Measurements from ENCODE around the gene ZNF177.

Gene ZNF177

DNA sequence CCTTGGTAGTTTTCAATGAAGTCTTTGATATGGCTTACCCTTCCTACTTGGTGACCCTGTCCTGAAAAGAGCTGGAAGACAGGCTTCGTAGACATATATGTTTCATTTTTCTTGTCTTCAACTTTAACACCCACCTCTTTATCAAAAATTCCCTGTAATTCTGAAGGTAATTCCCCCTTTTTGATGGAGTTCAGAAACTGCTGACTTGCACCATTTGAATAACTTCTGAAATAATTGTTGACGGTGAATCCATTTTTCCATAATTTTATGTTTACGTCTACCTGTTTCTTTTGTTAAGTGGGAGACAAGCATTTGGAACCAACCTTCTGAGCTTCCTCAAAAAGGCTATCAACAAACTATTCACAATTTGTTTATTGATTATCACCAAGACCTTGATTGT is 14.6 kb upstream of the ZNF177 start:
- ATAC-seq (ENCODE audit: insufficient read depth, low read depth) (no peak), DNase-seq (no peak)
- Histone ChIP-seq H3K79me2 (ENCODE audit: insufficient read depth, low read length) (no peaks in the 10 kb centered on the region), H2AFZ (ENCODE audit: low read depth, low read length) (no peak overlapping the region), H3K4me1 (ENCODE audit: insufficient read depth, low read length) (no peaks in the 10 kb centered on the region), H3K27me3 (ENCODE audit: insufficient read depth, low read length, poor library complexity) (no peaks in the 10 kb centered on the region), H3K9me3 (ENCODE audit: insufficient read depth, low read length, severe bottlenecking) (peaks cover 34% of the 10 kb centered on the region), H3K4me3 (ENCODE audit: low read depth in 1 of 2, low read length in 2 of 2) (no peak overlapping the region), H3K36me3 (ENCODE audit: insufficient read depth, low read length) (peaks cover 36% of the 10 kb centered on the region), H4K20me1 (ENCODE audit: insufficient read depth, low read length) (no peaks in the 10 kb centered on the region), H3K27ac (ENCODE audit: low read length) (no peak overlapping the region), H3K9ac (ENCODE audit: low read depth, low read length) (no peak overlapping the region), H3K4me2 (ENCODE audit: insufficient read depth, low read length) (no peak overlapping the region)
- TF ChIP-seq, protein P1, sequence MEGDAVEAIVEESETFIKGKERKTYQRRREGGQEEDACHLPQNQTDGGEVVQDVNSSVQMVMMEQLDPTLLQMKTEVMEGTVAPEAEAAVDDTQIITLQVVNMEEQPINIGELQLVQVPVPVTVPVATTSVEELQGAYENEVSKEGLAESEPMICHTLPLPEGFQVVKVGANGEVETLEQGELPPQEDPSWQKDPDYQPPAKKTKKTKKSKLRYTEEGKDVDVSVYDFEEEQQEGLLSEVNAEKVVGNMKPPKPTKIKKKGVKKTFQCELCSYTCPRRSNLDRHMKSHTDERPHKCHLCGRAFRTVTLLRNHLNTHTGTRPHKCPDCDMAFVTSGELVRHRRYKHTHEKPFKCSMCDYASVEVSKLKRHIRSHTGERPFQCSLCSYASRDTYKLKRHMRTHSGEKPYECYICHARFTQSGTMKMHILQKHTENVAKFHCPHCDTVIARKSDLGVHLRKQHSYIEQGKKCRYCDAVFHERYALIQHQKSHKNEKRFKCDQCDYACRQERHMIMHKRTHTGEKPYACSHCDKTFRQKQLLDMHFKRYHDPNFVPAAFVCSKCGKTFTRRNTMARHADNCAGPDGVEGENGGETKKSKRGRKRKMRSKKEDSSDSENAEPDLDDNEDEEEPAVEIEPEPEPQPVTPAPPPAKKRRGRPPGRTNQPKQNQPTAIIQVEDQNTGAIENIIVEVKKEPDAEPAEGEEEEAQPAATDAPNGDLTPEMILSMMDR (IDR thresholded peaks at IDR 0.05; ENCODE audit: borderline replicate concordance, extremely low read depth, low read length, poor library complexity, severe bottlenecking) = no peak
- TF ChIP-seq EZH2 (IDR thresholded peaks at IDR 0.05; ENCODE audit: borderline replicate concordance, low read depth, low read length, severe bottlenecking) = no peak

DNA sequence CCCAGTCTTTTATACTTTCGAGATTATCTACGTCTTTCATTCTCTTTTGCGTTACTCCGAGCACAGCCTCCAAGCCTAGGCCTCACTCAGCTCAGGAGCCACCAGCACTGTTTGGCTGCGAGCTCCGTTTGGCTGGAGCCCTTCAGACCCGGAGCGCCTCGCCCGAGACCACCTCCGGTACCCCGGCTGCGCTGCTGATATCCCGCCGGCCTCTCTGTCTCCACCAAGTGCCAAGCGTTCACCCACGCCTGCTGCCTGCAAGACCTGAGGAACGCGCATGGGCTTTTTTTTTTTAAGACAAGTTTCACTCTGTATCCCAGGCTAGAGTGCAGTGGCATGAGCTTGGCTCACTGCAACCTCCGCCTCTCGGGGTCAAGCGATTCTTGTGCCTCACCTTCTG is 14.1 kb upstream of the ZNF177 start:
- no peaks in the 10 kb centered on the region for H3K4me1 ChIP-seq (ENCODE audit: insufficient read depth, low read length)
- ATAC-seq (ENCODE audit: insufficient read depth, low read depth) (no peak), DNase-seq (no peak)
- no peak overlapping the region for H2AFZ ChIP-seq (ENCODE audit: low read depth, low read length)
- H3K9ac ChIP-seq (ENCODE audit: low read depth, low read length) = no peak overlapping the region
- peaks cover 29% of the 10 kb centered on the region for H3K9me3 ChIP-seq (ENCODE audit: insufficient read depth, low read length, severe bottlenecking)
- H3K27ac ChIP-seq (ENCODE audit: low read length) = no peak overlapping the region
- no peak overlapping the region for H3K4me2 ChIP-seq (ENCODE audit: insufficient read depth, low read length)
- no peaks in the 10 kb centered on the region for H3K79me2 ChIP-seq (ENCODE audit: insufficient read depth, low read length)
- no peak overlapping the region for H3K4me3 ChIP-seq (ENCODE audit: low read depth in 1 of 2, low read length in 2 of 2)
- no peaks in the 10 kb centered on the region for H3K27me3 ChIP-seq (ENCODE audit: insufficient read depth, low read length, poor library complexity)
- peaks cover 33% of the 10 kb centered on the region for H3K36me3 ChIP-seq (ENCODE audit: insufficient read depth, low read length)
- H4K20me1 ChIP-seq (ENCODE audit: insufficient read depth, low read length) = no peaks in the 10 kb centered on the region
- TF ChIP-seq, protein P1 (IDR thresholded peaks at IDR 0.05; ENCODE audit: borderline replicate concordance, extremely low read depth, low read length, poor library complexity, severe bottlenecking) = no peak
- TF ChIP-seq EZH2 (IDR thresholded peaks at IDR 0.05; ENCODE audit: borderline replicate concordance, low read depth, low read length, severe bottlenecking) = no peak

DNA sequence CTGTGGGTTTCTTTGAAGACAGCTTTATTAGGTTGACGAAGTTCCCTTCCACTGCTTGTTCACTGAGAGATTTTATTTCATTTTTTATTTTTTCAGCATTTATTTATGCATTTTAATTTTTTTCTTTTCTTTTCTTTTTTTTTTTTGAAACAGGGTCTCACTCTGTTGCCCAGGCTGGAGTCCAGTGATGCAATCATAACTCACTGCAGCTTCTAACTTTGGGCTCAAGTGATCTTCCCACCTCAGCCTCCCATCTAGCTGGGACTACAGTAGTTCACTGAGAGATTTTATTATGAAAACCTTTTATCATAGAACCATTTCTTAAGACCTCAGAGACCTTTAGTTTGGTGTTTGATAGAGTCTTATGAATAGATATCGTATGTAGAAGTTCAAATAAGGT is 10.3 kb upstream of the ZNF177 start:
- no peak for ATAC-seq (ENCODE audit: insufficient read depth, low read depth)
- no peak for DNase-seq
- Histone ChIP-seq H3K79me2 (ENCODE audit: insufficient read depth, low read length) (no peaks in the 10 kb centered on the region), H3K4me1 (ENCODE audit: insufficient read depth, low read length) (no peaks in the 10 kb centered on the region), H3K27me3 (ENCODE audit: insufficient read depth, low read length, poor library complexity) (no peaks in the 10 kb centered on the region), H3K27ac (ENCODE audit: low read length) (no peak overlapping the region), H3K4me2 (ENCODE audit: insufficient read depth, low read length) (no peak overlapping the region), H3K9me3 (ENCODE audit: insufficient read depth, low read length, severe bottlenecking) (peaks cover 4% of the 10 kb centered on the region), H3K9ac (ENCODE audit: low read depth, low read length) (no peak overlapping the region), H3K36me3 (ENCODE audit: insufficient read depth, low read length) (peaks cover 15% of the 10 kb centered on the region), H4K20me1 (ENCODE audit: insufficient read depth, low read length) (no peaks in the 10 kb centered on the region), H2AFZ (ENCODE audit: low read depth, low read length) (no peak overlapping the region), H3K4me3 (ENCODE audit: low read depth in 1 of 2, low read length in 2 of 2) (no peak overlapping the region)
- no peak for TF ChIP-seq EZH2 (IDR thresholded peaks at IDR 0.05; ENCODE audit: borderline replicate concordance, low read depth, low read length, severe bottlenecking)
- TF ChIP-seq, protein P1 (IDR thresholded peaks at IDR 0.05; ENCODE audit: borderline replicate concordance, extremely low read depth, low read length, poor library complexity, severe bottlenecking) = no peak

DNA sequence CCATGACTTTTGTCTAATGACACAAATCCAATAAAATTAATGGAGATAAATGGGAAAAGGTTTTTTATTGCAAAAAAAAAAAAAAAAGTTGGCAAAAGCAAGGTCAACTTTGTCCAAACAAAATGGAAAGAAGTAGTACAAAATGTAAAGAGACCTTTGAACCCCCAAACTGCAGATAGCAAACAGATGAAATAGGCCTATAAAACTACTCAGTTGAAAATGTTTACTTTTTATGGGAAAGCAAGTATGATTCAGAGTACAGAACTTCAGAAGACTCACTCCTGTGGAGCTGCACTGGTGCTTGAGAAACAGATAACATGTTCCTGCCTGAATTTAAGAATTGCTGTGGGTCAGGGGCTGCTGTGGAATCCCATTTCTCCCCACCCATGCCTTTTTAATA is 9.8 kb upstream of the ZNF177 start:
- H3K27me3 ChIP-seq (ENCODE audit: insufficient read depth, low read length, poor library complexity) = no peaks in the 10 kb centered on the region

More for the DNA sequence above, 9.8 kb upstream of the ZNF177 start:
- Histone ChIP-seq H3K4me3 (ENCODE audit: low read depth in 1 of 2, low read length in 2 of 2) (no peak overlapping the region), H3K4me2 (ENCODE audit: insufficient read depth, low read length) (no peak overlapping the region), H2AFZ (ENCODE audit: low read depth, low read length) (no peak overlapping the region), H3K27ac (ENCODE audit: low read length) (no peak overlapping the region), H3K9me3 (ENCODE audit: insufficient read depth, low read length, severe bottlenecking) (peaks cover 4% of the 10 kb centered on the region), H3K36me3 (ENCODE audit: insufficient read depth, low read length) (peaks cover 18% of the 10 kb centered on the region), H3K4me1 (ENCODE audit: insufficient read depth, low read length) (no peaks in the 10 kb centered on the region), H3K79me2 (ENCODE audit: insufficient read depth, low read length) (no peaks in the 10 kb centered on the region), H4K20me1 (ENCODE audit: insufficient read depth, low read length) (no peaks in the 10 kb centered on the region), H3K9ac (ENCODE audit: low read depth, low read length) (no peak overlapping the region)
- ATAC-seq (ENCODE audit: insufficient read depth, low read depth) = no peak
- DNase-seq = no peak
- TF ChIP-seq EZH2 (IDR thresholded peaks at IDR 0.05; ENCODE audit: borderline replicate concordance, low read depth, low read length, severe bottlenecking) = no peak
- TF ChIP-seq, protein P1 (IDR thresholded peaks at IDR 0.05; ENCODE audit: borderline replicate concordance, extremely low read depth, low read length, poor library complexity, severe bottlenecking) = no peak

Measured in DND-41 (cell line).